Choroid plexus epithelial cell (primary cell): ENCODE results near the gene LOXL3.

Experiments
- DNase-seq: peaks from one replicate; pipeline ENCODE4 v3.0.0-alpha.2; 2010; ENCODE audit warnings: low read depth
- H3K4me3 ChIP-seq: 2 replicates; pipeline ENCODE4 v1.5.1; 2011; ENCODE audit warnings: low read depth, mild to moderate bottlenecking, control low read depth, low read length, moderate library complexity
- TF ChIP-seq, protein P1 (sequence below): conservative IDR thresholded peaks from 2 replicates; pipeline ENCODE4 v1.5.1; 2011; ENCODE audit warnings: low read depth, mild to moderate bottlenecking, control low read depth, inconsistent platforms, low read length, moderate library complexity

LOXL3 gene

DNA sequence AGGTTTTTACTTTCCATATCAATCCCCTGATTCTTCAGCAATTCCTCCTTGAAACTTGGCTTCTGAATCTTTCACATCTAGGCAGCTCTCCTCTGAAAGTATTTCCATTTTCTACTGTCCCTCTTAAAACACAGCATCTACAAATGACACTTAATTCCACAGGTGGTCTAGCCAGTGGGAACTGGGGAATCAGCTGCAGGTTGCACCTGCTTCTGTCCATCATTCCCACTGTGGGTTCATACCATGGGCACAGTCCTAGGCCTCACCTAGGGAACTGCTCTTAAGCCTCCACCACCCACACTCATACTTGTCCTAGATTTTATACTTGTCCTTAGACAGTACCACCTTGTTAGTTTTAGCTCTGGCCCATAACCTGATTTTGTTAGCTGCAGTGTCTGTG lies 2.2 kb downstream of the LOXL3 start:
- no peak for DNase-seq
- H3K4me3 ChIP-seq = no peak overlapping the region
- TF ChIP-seq, protein P1, sequence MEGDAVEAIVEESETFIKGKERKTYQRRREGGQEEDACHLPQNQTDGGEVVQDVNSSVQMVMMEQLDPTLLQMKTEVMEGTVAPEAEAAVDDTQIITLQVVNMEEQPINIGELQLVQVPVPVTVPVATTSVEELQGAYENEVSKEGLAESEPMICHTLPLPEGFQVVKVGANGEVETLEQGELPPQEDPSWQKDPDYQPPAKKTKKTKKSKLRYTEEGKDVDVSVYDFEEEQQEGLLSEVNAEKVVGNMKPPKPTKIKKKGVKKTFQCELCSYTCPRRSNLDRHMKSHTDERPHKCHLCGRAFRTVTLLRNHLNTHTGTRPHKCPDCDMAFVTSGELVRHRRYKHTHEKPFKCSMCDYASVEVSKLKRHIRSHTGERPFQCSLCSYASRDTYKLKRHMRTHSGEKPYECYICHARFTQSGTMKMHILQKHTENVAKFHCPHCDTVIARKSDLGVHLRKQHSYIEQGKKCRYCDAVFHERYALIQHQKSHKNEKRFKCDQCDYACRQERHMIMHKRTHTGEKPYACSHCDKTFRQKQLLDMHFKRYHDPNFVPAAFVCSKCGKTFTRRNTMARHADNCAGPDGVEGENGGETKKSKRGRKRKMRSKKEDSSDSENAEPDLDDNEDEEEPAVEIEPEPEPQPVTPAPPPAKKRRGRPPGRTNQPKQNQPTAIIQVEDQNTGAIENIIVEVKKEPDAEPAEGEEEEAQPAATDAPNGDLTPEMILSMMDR = no peak

DNA sequence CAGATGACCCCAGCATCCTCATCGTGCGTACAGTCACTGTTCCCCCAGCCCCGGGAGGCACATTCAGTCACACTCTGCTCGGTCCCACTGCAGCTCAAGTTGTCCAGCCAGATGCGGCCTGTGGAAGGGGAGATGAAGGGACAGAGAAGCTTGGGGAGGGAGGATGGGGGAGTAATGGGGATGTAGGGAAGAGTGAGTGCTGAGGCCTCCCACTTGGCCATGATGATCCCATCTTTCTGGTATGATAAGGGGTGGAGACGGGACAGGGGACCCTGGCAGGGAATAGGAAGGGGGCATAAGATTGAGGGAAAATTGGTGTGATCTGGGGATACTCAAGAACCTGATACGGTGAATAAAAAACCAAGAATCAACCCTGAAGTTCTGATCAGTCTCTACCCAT lies 3.5 kb downstream of the LOXL3 start:
- TF ChIP-seq, protein P1 = no peak
- DNase-seq = no peak
- H3K4me3 ChIP-seq = no peak overlapping the region

DNA sequence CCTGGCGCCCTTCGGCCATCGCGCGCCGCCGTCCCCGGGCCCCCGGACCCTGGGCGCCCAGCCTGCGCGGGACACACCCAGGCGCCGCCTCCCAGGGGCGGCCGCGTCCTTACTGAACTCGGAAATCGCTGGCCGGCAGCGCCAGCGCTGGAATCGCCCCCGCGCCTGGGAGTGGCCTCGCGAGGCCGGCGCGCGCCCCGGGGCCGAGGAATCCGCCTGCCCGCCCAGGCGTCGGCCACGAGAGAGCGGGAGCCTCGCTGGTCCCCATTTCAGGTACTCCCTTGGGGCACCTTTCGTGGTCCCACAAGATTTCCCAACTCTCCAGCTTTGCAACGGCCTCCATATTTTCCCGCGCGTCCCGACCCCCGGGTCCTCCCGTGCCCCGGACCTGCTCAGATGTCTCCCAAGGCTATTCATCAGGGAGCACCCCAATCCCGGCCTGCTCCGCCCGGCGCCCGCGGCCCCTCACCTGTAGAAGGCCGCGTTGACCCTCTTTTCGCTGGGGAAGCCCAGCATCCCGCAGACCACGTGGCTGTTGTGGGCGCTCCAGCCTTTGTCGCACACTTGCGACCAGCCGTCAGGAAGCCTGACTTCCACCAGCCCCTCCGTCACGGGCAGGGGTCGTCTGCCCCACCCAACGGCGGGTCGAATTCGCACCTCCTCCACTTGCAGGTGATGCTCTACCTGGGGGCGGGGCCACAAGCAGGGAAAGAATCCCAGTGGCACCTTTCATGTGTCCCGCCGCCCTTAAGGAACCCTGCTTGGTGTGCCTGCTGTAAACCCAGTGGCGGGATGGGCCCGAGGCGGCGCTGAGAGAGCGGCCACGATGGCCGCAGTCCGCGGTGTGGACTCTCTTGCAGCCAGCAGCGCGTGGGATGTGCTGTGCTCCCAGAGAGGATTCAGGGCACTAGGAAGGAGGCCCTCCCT lies 4.6 kb downstream of the LOXL3 start:
- DNase-seq = no peak
- TF ChIP-seq, protein P1 = no peak
- peak overlapping the region; percentile 58 for H3K4me3 ChIP-seq

DNA sequence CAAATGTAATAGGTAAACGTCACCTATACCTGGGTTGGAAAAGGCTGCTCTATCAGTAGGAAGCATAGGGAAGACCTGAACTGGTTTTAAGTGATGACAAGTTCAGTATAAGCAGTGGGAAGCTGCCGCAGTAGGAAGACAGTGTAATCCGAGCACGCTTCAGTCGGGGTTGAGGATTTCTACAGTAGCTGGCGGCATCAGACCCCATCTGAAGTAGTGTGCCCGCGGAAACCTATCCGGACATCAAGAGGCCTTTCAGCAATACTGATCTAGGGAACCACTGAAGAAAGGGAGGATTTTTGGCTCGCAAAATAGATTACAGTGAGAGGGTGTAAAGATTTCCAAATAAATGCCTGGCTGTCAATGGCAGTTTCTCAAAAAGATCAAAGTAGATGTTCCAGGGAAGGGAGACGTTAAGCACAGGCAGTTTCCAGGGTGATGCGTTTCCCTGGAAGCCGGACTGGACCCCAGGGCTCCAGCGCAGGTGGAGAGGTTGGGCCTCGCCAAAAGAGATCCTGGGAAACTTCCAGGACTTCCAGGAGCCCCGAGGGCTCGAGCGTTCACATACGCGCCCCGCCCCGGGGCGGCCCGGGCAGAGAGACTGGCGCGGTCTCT lies 5.3 kb downstream of the LOXL3 start:
- H3K4me3 ChIP-seq = peak overlapping the region; percentile 58
- TF ChIP-seq, protein P1 = no peak
- no peak for DNase-seq

DNA sequence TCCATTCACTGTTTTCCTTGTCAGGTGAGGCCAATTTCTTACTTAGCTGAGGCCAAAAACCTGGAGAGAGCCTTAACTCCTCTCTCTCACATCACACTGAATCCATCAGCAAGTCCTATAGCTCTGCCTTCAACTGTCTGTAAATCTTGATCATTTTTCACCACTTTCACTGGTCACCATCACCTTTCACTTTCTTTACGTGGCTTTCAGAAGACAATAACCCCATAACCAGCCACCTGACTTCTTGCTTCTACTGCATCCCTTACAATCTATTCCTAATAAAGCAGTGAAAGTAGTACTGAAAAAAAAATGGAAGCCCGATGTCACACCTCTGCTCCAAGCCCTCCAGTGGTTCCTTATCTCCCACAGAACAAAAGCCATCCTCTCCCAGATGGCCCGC lies 7.7 kb downstream of the LOXL3 start:
- DNase-seq = no peak
- H3K4me3 ChIP-seq = no peak overlapping the region
- TF ChIP-seq, protein P1 = no peak

DNA sequence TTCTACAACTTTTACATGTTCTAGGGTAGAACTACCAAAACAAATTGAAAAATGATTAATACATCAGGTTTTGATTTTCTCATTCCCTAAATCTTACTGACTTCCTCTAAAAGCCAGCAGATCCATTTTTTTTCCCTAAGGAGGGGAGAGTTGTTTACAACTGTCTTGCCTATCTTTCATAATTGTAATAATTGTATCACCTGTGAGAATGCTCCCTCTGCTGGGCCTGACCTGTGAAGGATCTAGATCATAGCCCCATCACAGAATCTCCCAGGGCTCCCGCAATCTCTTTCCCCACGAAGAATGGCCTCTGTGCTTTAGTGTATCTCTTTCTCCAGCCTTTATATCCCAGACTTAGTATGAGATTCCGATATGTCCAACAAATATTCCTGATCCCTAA lies 9.1 kb downstream of the LOXL3 start:
- no peak for DNase-seq
- H3K4me3 ChIP-seq = no peak overlapping the region
- TF ChIP-seq, protein P1 = peak; percentile 25
